AG04450 (cell line): ENCODE results near the gene KRT34. TPM values are rescaled to one million over a fixed set of nuclear protein-coding genes. Genes with fewer than 3 reads are reported as not detected.

Source experiments
- CTCF ChIA-PET: fragments of 300-600, 350-600 bp; formaldehyde crosslinking; extraction: SDS; loops from one replicate; lab custom pipeline; 2022; ENCODE audit warnings: antibody characterized with exemption, inconsistent platforms; lab: Charles Lee
- POLR2A ChIA-PET: fragments of 350-600 bp; formaldehyde crosslinking; extraction: SDS; loops from one replicate; lab custom pipeline; 2021; ENCODE audit warnings: antibody characterized with exemption, inconsistent platforms; lab: Yijun Ruan, JAX
- DNase-seq: peaks from one replicate; pipeline ENCODE4 v3.0.0-alpha.2; 2011; ENCODE audit warnings: low read depth, low spot score
- H3K27ac ChIP-seq: one replicate; pipeline ENCODE4 v1.5.1; 2012; ENCODE audit warnings: low read depth, low read length, control low read depth
- H3K27me3 ChIP-seq: one replicate; pipeline ENCODE4 v1.6.0; 2012; ENCODE audit warnings: low read length; ENCODE audit not compliant: control insufficient read depth, insufficient read depth
- H3K4me3 ChIP-seq: 2 replicates; pipeline ENCODE4 v1.5.1; 2011; ENCODE audit warnings: mild to moderate bottlenecking, low read depth, low read length, control low read depth
- H3K9me3 ChIP-seq: 2 replicates; pipeline ENCODE4 v1.5.1; 2012; ENCODE audit warnings: low read length; ENCODE audit not compliant: control insufficient read depth, insufficient read depth
- polyA plus RNA-seq: library from polyadenylated mRNA; depleted of rRNA; stranded (reverse); fragments of >200 nt; gene quantifications from 2 replicates; pipeline ENCODE4 v1.2.3, GENCODE V29; 2011; rRNA removed
- TF ChIP-seq, protein P1 (sequence below): IDR thresholded peaks from 2 replicates; pipeline ENCODE4 v1.5.1; 2011; ENCODE audit warnings: low read depth, low read length, control low read depth, inconsistent platforms

The KRT34 gene
- polyA plus RNA-seq, 1 experiment, result 0.27 TPM

DNA sequence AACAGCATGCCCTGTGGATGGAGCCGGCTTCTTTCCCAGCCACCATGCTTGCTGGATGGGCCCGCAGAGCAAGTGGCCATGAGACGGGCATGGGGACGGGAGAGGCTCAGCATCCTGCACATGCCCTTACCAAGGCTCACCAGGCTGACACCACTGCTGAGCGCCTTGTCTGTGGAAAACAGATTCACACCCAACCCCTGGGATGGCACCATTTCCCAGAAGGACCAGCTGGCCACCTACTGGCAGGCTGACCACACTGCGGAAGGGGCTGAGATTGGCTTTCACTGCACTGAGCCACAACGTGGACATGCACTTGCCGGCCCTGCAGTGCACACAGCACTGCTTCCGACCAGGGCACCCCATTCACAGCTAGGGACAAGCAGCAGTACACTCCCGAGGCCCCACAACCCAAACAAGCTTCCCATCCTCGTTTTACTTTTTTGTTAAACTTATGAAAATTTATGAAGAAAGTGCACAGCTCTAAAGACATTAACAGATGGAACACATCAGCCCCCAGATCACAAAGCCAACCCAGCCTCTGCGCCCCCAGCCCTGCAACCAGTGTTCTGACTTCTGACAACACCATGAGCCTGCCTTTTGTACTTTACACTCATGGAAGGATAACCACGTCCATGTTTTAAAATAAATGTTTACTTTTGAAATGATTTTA, 52.7 kb downstream of the KRT34 start:
- POLR2A ChIA-PET, result no interaction called here
- Histone ChIP-seq H3K27me3 (no peaks in the 10 kb centered on the region), H3K4me3 (no peak overlapping the region), H3K9me3 (no peaks in the 10 kb centered on the region; the same call in 1 of the 2 replicates), H3K27ac (no peak overlapping the region)
- CTCF ChIA-PET, result interaction anchor here (0.8 to 3.1 kb wide), 15 partner anchors 10 to 473 kb away, joined by 3 to 17 read pairs (median 3); no protein-coding TSS in a partner anchor
- TF ChIP-seq, protein P1, sequence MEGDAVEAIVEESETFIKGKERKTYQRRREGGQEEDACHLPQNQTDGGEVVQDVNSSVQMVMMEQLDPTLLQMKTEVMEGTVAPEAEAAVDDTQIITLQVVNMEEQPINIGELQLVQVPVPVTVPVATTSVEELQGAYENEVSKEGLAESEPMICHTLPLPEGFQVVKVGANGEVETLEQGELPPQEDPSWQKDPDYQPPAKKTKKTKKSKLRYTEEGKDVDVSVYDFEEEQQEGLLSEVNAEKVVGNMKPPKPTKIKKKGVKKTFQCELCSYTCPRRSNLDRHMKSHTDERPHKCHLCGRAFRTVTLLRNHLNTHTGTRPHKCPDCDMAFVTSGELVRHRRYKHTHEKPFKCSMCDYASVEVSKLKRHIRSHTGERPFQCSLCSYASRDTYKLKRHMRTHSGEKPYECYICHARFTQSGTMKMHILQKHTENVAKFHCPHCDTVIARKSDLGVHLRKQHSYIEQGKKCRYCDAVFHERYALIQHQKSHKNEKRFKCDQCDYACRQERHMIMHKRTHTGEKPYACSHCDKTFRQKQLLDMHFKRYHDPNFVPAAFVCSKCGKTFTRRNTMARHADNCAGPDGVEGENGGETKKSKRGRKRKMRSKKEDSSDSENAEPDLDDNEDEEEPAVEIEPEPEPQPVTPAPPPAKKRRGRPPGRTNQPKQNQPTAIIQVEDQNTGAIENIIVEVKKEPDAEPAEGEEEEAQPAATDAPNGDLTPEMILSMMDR, result peak; percentile 94
- DNase-seq, result no peak

DNA sequence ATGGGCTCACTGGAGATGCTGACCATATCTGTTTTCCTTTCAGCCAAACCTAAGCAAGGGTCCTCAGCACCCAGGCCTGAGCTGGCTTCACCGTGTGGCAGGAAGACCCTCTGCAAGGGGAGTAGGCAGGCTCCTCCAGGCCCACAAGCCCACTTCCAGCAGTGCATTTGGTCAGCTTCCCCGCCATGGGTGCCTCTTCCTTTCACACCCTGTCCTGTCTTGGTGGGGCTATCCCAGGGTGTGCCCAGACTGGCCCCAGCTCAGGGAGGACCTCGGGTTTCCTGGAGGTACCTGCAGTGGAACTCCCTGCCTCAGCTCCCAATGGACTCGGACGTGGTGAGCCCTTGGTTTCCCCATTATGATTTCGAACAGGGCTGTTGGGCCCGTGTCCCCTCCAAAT, 53.9 kb downstream of the KRT34 start:
- TF ChIP-seq, protein P1, result no peak
- ChIA-PET CTCF (interaction anchor here (0.7 to 3.1 kb wide), 7 partner anchors 10 to 472 kb away, joined by 3 to 17 read pairs (median 3); no protein-coding TSS in a partner anchor), POLR2A (no interaction called here)
- no peak for DNase-seq
- Histone ChIP-seq H3K27ac (no peak overlapping the region), H3K4me3 (no peak overlapping the region), H3K9me3 (no peaks in the 10 kb centered on the region; the same call in 1 of the 2 replicates), H3K27me3 (no peaks in the 10 kb centered on the region)

Other genes with a start within 250 kb of the KRT34 start
- gene KRTAP4-6, start 241.8 kb downstream of the KRT34 start, polyA plus RNA-seq, result not detected in 2 replicates
- gene KRTAP4-5, start 232.5 kb downstream of the KRT34 start, polyA plus RNA-seq, result not detected in 2 replicates
- not detected in 2 replicates for gene KRTAP4-4, start 221.6 kb downstream of the KRT34 start, polyA plus RNA-seq
- gene KRTAP4-3, start 214.1 kb downstream of the KRT34 start, polyA plus RNA-seq, result not detected in 2 replicates
- not detected in 2 replicates for gene KRTAP4-2, start 204.1 kb downstream of the KRT34 start, polyA plus RNA-seq
- gene KRTAP4-1, start 197.4 kb downstream of the KRT34 start, polyA plus RNA-seq, result not detected in 2 replicates
- not detected in 2 replicates for gene KRTAP9-1, start 192.4 kb downstream of the KRT34 start, polyA plus RNA-seq
- not detected in 2 replicates for gene KRTAP9-2, start 155.7 kb downstream of the KRT34 start, polyA plus RNA-seq
- not detected in 2 replicates for gene KRTAP9-3, start 149.9 kb downstream of the KRT34 start, polyA plus RNA-seq
- gene KRTAP9-8, start 144.3 kb downstream of the KRT34 start, polyA plus RNA-seq, result not detected in 2 replicates
- gene KRTAP9-4, start 132.6 kb downstream of the KRT34 start, polyA plus RNA-seq, result not detected in 2 replicates
- not detected in 2 replicates for gene KRTAP9-9, start 126.9 kb downstream of the KRT34 start, polyA plus RNA-seq
- gene KRTAP9-6, start 116.9 kb downstream of the KRT34 start, polyA plus RNA-seq, result not detected in 2 replicates
- not detected in 2 replicates for gene KRTAP9-7, start 106.6 kb downstream of the KRT34 start, polyA plus RNA-seq
- gene KRTAP29-1, start 79.5 kb downstream of the KRT34 start, polyA plus RNA-seq, result not detected in 2 replicates
- gene KRTAP16-1, start 73.0 kb downstream of the KRT34 start, polyA plus RNA-seq, result not detected in 2 replicates
- gene KRTAP17-1, start 66.6 kb downstream of the KRT34 start, polyA plus RNA-seq, result not detected in 2 replicates
- gene KRT33A, start 31.5 kb downstream of the KRT34 start, polyA plus RNA-seq, result not detected in 2 replicates
- 0.07 TPM in 1 of 2 replicates, not detected in the other for gene KRT33B, start 12.5 kb downstream of the KRT34 start, polyA plus RNA-seq
- not detected in 2 replicates for gene KRT31, start 15.3 kb upstream of the KRT34 start, polyA plus RNA-seq
- not detected in 2 replicates for gene KRT37, start 42.3 kb upstream of the KRT34 start, polyA plus RNA-seq
- gene KRT38, start 58.7 kb upstream of the KRT34 start, polyA plus RNA-seq, result 0.11 and 0.17 TPM in 2 replicates
- gene KRT32, start 85.1 kb upstream of the KRT34 start, polyA plus RNA-seq, result 0.09 and 0.14 TPM in 2 replicates
- not detected in 2 replicates for gene KRT35, start 98.8 kb upstream of the KRT34 start, polyA plus RNA-seq
- not detected in 2 replicates for gene KRT36, start 107.6 kb upstream of the KRT34 start, polyA plus RNA-seq
- 0.05 TPM in 1 of 2 replicates, not detected in the other for gene KRT13, start 123.3 kb upstream of the KRT34 start, polyA plus RNA-seq
- 1.4 and 1.8 TPM in 2 replicates for gene KRT15, start 136.6 kb upstream of the KRT34 start, polyA plus RNA-seq
- 19.7 and 27.6 TPM in 2 replicates for gene KRT19, start 146.0 kb upstream of the KRT34 start, polyA plus RNA-seq
- gene KRT9, start 189.8 kb upstream of the KRT34 start, polyA plus RNA-seq, result not detected in 2 replicates
- 0.09 TPM in 1 of 2 replicates, not detected in the other for gene KRT14, start 204.6 kb upstream of the KRT34 start, polyA plus RNA-seq
- gene KRT16, start 230.5 kb upstream of the KRT34 start, polyA plus RNA-seq, result not detected in 2 replicates
- gene KRT17, start 242.3 kb upstream of the KRT34 start, polyA plus RNA-seq, result 2.8 and 4.9 TPM in 2 replicates